ENCODE measurements around the gene SPANXA1.

DNA sequence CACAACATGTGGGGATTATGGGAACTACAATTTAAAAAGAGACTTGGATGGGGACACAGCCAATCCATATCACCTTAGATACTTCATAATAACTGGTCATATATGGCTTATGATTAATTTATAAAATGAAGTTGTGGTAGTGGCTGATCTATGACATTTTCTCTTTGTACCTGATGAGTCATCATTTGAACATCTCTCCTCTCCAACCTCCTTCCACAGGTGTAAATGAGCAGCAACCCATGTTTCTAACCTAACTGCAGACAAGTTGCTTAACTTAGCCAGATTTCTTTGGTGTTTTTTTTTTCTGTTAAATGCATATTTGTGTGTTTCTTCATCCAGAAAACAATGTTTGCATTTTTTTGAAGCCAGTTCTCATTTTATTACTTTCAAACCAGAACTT lies 47.6 kb upstream of the SPANXA1 start:
- TF ChIP-seq, protein P1, sequence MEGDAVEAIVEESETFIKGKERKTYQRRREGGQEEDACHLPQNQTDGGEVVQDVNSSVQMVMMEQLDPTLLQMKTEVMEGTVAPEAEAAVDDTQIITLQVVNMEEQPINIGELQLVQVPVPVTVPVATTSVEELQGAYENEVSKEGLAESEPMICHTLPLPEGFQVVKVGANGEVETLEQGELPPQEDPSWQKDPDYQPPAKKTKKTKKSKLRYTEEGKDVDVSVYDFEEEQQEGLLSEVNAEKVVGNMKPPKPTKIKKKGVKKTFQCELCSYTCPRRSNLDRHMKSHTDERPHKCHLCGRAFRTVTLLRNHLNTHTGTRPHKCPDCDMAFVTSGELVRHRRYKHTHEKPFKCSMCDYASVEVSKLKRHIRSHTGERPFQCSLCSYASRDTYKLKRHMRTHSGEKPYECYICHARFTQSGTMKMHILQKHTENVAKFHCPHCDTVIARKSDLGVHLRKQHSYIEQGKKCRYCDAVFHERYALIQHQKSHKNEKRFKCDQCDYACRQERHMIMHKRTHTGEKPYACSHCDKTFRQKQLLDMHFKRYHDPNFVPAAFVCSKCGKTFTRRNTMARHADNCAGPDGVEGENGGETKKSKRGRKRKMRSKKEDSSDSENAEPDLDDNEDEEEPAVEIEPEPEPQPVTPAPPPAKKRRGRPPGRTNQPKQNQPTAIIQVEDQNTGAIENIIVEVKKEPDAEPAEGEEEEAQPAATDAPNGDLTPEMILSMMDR (IDR thresholded peaks at IDR 0.05): no peak
- no peak for TF ChIP-seq POLR2A (IDR thresholded peaks at IDR 0.05)

Measured in esophagus squamous epithelium (tissue), 4 donors.